ENCODE data around the gene IFNA10. TPM values are rescaled to one million over a fixed set of nuclear protein-coding genes. Genes with fewer than 3 reads are reported as not detected.
"Not testable (repeated sequence)": the region's sequence is repeated elsewhere in the genome, so short reads cannot be mapped to it uniquely, and the experiment has no call there.

Gene IFNA10
- polyA plus RNA-seq, 2 of the 4 experiments (the other 2 are of a cell fraction): not detected

DNA sequence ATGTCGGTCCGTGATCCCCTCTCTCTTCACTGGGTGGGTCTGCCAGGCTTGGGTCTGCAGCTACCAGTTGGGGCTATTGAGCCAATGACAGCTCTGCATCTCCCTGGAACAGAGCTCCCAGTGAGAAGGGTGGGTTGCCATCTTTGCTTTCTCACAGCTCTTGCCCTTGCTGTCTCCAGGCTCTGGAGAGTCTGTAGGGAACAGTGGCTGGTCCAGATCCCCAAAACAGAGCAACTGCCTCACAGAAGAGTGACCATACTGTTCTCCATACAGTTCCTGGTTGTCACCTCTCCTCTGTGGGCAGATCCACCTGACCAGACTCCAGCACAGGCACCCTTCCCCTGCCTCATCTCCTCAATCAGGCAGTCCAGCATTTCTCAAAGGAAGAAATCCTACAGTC, 26.3 kb upstream of the IFNA10 start:
- no peak for ATAC-seq
- H3K4me1 ChIP-seq: no peaks in the 10 kb centered on the region
- POLR2A ChIA-PET: no interaction called here
- no peak overlapping the region for H3K4me2 ChIP-seq
- no peak overlapping the region for H3K4me3 ChIP-seq
- DNase-seq (ENCODE audit: low read depth in 1 of 2, low spot score in 1 of 2): no peak
- no peaks in the 10 kb centered on the region for H3K9me3 ChIP-seq
- CTCF ChIA-PET: no interaction called here
- H3K27ac ChIP-seq: no peak overlapping the region
- no CpG with 5 or more reads among the region's 2 CpGs for WGBS (ENCODE audit: missing lambda C conversion rate)
- no peak for FAIRE-seq
- no peak for TF ChIP-seq CEBPB (IDR thresholded peaks at IDR 0.05)
- no peak for TF ChIP-seq CHD4 (IDR thresholded peaks at IDR 0.05; ENCODE audit: borderline replicate concordance)

DNA sequence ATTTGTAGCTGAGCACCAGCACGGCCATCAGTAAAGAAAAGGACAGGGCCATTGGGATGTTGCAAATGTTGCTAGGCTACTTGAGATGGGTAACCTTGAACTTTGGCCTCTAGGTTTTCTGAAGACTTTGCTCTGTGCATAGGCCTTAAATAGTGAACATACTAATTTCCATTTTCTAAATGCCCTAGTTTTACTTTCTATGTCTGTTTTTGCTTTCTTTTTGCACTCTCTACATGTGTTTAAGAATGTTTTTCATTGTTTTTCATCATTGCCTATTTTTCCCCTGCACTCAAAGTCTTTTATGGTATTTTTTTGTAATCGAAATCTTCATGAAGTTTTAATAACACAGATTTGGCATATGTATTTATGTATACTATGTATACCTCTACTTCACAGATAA, 21.2 kb upstream of the IFNA10 start, which contains the start of gene IFNA17:
IFNA17 (minus strand) TSS at position 101 of the 400 bp plus-strand sequence; CDS start at position 52, 49 bp downstream.
- ChIA-PET POLR2A (no interaction called here), CTCF (interaction anchor here (1.1 kb wide), 1 partner anchor 168 kb away, joined by 3 read pairs; no protein-coding TSS in a partner anchor)

DNA sequence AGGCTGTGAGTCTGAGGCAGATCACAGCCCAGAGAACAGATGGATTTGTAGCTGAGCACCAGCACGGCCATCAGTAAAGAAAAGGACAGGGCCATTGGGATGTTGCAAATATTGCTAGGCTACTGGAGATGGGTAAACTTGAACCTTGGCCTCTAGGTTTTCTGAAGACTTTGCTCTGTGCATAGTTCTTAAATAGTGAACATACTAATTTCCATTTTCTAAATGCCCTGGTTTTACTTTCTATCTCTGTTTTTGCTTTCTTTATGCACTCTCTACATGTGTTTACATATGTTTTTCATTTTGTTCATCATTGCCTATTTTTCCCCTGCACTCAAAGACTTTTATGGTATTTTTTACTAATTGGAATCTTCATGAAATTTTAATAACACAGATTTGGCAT, 10.3 kb upstream of the IFNA10 start, which contains the start of gene IFNA16:
IFNA16 (minus strand) TSS at position 101 of the 400 bp plus-strand sequence; CDS start at position 95, 6 bp downstream.
- 15% methylated on average over 1 of the region's 1 CpG for WGBS (ENCODE audit: missing lambda C conversion rate)

More for the DNA sequence above, 21.2 kb upstream of the IFNA10 start, which contains the start of gene IFNA17:
- Histone ChIP-seq H3K4me1 (no peaks in the 10 kb centered on the region), H3K4me2 (no peak within 1 kb of the TSS), H3K9me3 (no peaks in the 10 kb centered on the region), H3K4me3 (no peak within 1 kb of the TSS), H3K27ac (no peak within 1 kb of the TSS)
- TF ChIP-seq MAZ (IDR thresholded peaks at IDR 0.05; ENCODE audit: borderline replicate concordance, low read depth, low read length) (no peak), NPAS2 (CRISPR knock-in tag; IDR thresholded peaks at IDR 0.05; ENCODE audit: borderline replicate concordance) (no peak), RCOR1 (IDR thresholded peaks at IDR 0.05; ENCODE audit: low read depth, low read length) (no peak), KDM1A (IDR thresholded peaks at IDR 0.05; ENCODE audit: low read depth) (no peak), SREBF2 (IDR thresholded peaks at IDR 0.05) (no peak), RFX5 (IDR thresholded peaks at IDR 0.05) (no peak), CBX8 (IDR thresholded peaks at IDR 0.05) (no peak), RAD21 (conservative IDR thresholded peaks at IDR 0.05 in 1 of 2, IDR thresholded peaks at IDR 0.05 in 1 of 2) (no peak), GATA3 (IDR thresholded peaks at IDR 0.05; ENCODE audit: borderline replicate concordance) (no peak), ZFP36 (IDR thresholded peaks at IDR 0.05; ENCODE audit: borderline replicate concordance, partially characterized antibody) (no peak), JUN (IDR thresholded peaks at IDR 0.05) (no peak), ESRRA (IDR thresholded peaks at IDR 0.05; ENCODE audit: borderline replicate concordance, low read length) (no peak), FOSB (CRISPR knock-in tag; IDR thresholded peaks at IDR 0.05) (no peak), NR3C1 (IDR thresholded peaks at IDR 0.05) (no peak)
- ATAC-seq (no peak), DNase-seq (ENCODE audit: low read depth in 1 of 2, low spot score in 1 of 2) (no peak), FAIRE-seq (no peak)
- WGBS (ENCODE audit: missing lambda C conversion rate): 30% methylated on average over 2 of the region's 2 CpGs

DNA sequence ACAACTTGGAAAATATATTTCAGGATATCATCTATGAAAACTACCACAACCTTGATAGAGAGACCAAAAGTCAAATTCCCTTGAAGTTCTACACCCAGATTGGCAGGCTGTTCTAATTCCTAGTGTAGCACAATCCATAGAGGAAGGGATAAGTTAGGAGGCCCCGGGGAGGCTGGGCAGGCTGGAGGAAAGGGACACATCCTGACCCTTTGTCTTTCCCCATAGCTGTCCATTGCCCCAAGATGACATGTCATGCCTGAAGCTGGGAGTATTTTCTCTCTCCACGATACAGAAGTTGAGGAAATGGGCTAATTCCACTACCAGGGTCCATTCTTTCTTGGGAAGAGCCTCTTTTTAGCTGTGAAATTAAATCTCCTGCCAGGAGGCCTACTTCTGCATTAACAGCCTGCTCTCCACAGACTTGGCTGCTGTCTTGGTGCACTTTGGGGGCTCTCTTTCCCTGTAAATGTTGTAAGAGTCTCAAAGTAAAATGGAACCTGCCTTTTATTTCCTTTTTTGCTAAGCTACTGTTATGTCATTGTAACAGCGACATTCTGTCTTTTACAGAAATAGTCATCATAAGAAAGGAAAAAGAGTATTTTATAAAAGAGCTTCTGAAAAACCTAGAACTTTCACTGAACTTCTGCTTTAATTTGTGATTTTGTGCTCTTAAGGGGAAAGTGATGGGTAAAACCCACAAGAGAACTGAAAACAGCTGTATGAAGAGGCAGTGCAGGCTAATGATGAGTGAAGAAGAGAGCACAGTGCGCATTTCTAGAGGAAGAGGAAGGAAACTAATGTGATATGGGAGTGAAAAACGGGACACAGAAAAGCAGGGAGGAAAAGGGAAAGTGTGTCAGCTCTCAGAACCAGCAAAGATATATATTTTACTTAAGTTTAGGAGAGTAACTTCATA, 6.7 kb upstream of the IFNA10 start:
- FAIRE-seq, H3K4me1 ChIP-seq, H3K4me2 ChIP-seq, H3K4me3 ChIP-seq, H3K27ac ChIP-seq, H3K9me3 ChIP-seq, POLR2A ChIA-PET: not testable (repeated sequence)
- WGBS (ENCODE audit: missing lambda C conversion rate): 15% methylated on average over 5 of the region's 5 CpGs
- ATAC-seq (peak; percentile 65 to 83; a peak in 3 of 6 replicates), DNase-seq (ENCODE audit: low read depth in 1 of 2, low spot score in 1 of 2) (peak; percentile 9 to 26)
- TF ChIP-seq RAD21 (conservative IDR thresholded peaks at IDR 0.05 in 1 of 2, IDR thresholded peaks at IDR 0.05 in 1 of 2): peak; percentile 53 to 58; a peak in 4 of 5 replicates
- TF ChIP-seq SMC3 (IDR thresholded peaks at IDR 0.05): 0 out of 3 replicates have a peak, but pooled peaks have one; percentile 13
- TF ChIP-seq, protein P1, sequence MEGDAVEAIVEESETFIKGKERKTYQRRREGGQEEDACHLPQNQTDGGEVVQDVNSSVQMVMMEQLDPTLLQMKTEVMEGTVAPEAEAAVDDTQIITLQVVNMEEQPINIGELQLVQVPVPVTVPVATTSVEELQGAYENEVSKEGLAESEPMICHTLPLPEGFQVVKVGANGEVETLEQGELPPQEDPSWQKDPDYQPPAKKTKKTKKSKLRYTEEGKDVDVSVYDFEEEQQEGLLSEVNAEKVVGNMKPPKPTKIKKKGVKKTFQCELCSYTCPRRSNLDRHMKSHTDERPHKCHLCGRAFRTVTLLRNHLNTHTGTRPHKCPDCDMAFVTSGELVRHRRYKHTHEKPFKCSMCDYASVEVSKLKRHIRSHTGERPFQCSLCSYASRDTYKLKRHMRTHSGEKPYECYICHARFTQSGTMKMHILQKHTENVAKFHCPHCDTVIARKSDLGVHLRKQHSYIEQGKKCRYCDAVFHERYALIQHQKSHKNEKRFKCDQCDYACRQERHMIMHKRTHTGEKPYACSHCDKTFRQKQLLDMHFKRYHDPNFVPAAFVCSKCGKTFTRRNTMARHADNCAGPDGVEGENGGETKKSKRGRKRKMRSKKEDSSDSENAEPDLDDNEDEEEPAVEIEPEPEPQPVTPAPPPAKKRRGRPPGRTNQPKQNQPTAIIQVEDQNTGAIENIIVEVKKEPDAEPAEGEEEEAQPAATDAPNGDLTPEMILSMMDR (IDR thresholded peaks at IDR 0.05): peak; percentile 55
- CTCF ChIA-PET: interaction anchor here (1.0 to 1.9 kb wide), 8 partner anchors 10 to 577 kb away, joined by 3 to 8 read pairs (median 3); no protein-coding TSS in a partner anchor

More for the DNA sequence above, 10.3 kb upstream of the IFNA10 start, which contains the start of gene IFNA16:
- H3K4me3 ChIP-seq; POLR2A ChIA-PET; DNase-seq (ENCODE audit: low read depth in 1 of 2, low spot score in 1 of 2); ATAC-seq; FAIRE-seq; H3K4me2 ChIP-seq; H3K27ac ChIP-seq; H3K9me3 ChIP-seq; H3K4me1 ChIP-seq; CTCF ChIA-PET: not testable (repeated sequence)

DNA sequence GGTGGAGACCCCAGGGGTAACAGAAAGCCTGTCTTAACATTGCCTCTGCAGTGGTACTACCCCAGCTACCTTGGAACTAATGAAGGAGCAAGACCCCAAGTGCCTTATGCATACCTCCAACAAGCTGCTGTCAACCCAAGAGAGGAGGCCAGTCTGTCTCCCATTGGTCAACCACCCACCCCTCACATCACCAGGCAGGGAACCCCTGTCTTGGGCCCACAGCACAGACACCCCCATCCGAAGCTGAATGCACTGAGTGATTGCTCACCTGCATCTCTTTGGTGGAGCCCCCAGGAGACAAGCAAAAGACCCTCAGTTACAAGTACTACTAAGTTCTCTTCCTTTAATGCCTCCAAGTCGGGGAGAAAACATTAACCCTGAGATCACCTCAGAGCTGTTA, 5.2 kb upstream of the IFNA10 start:
- FAIRE-seq, H3K4me3 ChIP-seq: not testable (repeated sequence)
- no CpG with 5 or more reads among the region's 2 CpGs for WGBS (ENCODE audit: missing lambda C conversion rate)

DNA sequence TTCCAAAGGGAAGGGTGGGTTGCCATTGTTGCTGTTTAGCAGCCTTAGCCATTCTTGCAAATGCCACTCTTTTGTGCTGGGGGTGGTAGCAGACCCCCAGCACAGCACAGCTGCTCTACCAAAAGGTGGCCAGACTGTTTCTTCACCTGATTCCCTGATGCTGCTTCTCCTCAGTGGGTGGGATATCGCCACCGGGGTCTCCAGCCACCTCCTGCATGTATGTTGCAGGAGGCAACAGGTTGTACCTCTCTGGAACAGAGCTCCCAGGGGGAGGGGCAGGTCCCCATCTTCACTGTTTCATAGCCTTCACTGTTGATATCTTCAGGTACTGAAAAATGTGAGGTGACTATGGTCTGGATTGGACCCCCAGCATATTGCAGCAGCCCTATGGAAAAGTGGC, 3.8 kb upstream of the IFNA10 start:
- FAIRE-seq; POLR2A ChIA-PET; ATAC-seq; H3K4me2 ChIP-seq; H3K9me3 ChIP-seq; H3K4me1 ChIP-seq; H3K27ac ChIP-seq; H3K4me3 ChIP-seq; DNase-seq (ENCODE audit: low read depth in 1 of 2, low spot score in 1 of 2): not testable (repeated sequence)
- 35% methylated on average over 2 of the region's 2 CpGs for WGBS (ENCODE audit: missing lambda C conversion rate)
- CTCF ChIA-PET: interaction anchor here (0.6 to 1.0 kb wide), 2 partner anchors 185 to 573 kb away, joined by 3 to 4 read pairs; no protein-coding TSS in a partner anchor

More for the DNA sequence above, 5.2 kb upstream of the IFNA10 start:
- POLR2A ChIA-PET; H3K27ac ChIP-seq; H3K9me3 ChIP-seq; H3K4me1 ChIP-seq; DNase-seq (ENCODE audit: low read depth in 1 of 2, low spot score in 1 of 2); ATAC-seq; H3K4me2 ChIP-seq: not testable (repeated sequence)
- CTCF ChIA-PET: interaction anchor here (1.4 to 1.9 kb wide), 4 partner anchors 8 to 37 kb away, joined by 3 to 7 read pairs (median 4); no protein-coding TSS in a partner anchor

Measured in A549 (cell line).